Astrocyte (in vitro differentiated cells and primary cell): ENCODE results near the gene UNC5A. TPM values are rescaled to one million over a fixed set of nuclear protein-coding genes. Genes with fewer than 3 reads are reported as not detected.

Experiments used
- DNase-seq: peaks from one replicate; pipeline ENCODE4 v3.0.0-alpha.2; 2010; ENCODE audit warnings: low read depth
- FAIRE-seq: peaks from 2 replicates; lab custom pipeline; 2011; peaks lifted over from hg19 to GRCh38; lab: Jason Lieb, UNC
- H2AFZ ChIP-seq: 2 replicates; pipeline ENCODE4 v1.6.0; 2012; ENCODE audit warnings: low read depth, low read length, inconsistent platforms
- H3K27ac ChIP-seq: 2 replicates; pipeline ENCODE4 v1.5.1; 2011; ENCODE audit warnings: low read depth, low read length, inconsistent platforms
- H3K27me3 ChIP-seq: 2 replicates; pipeline ENCODE4 v1.6.0; 2011; ENCODE audit warnings: low read length, inconsistent platforms; ENCODE audit not compliant: insufficient read depth
- H3K36me3 ChIP-seq: 2 replicates; pipeline ENCODE4 v1.5.1; 2011; ENCODE audit warnings: low read length, inconsistent platforms; ENCODE audit not compliant: insufficient read depth
- H3K4me1 ChIP-seq: 2 replicates; pipeline ENCODE4 v1.5.1; 2011; ENCODE audit warnings: low read length, inconsistent platforms; ENCODE audit not compliant: insufficient read depth
- H3K4me2 ChIP-seq: 2 replicates; pipeline ENCODE4 v1.6.0; 2012; ENCODE audit warnings: low read length, inconsistent platforms
- H3K4me3 ChIP-seq: 2 replicates; pipeline ENCODE4 v1.5.1; 2011; ENCODE audit warnings: low read depth, mild to moderate bottlenecking, low read length, inconsistent platforms; ENCODE audit not compliant: insufficient read depth
- H3K79me2 ChIP-seq: 2 replicates; pipeline ENCODE4 v1.6.0; 2012; ENCODE audit warnings: mild to moderate bottlenecking, low read length, inconsistent platforms; ENCODE audit not compliant: insufficient read depth
- H3K9ac ChIP-seq: 2 replicates; pipeline ENCODE4 v1.6.0; 2012; ENCODE audit warnings: mild to moderate bottlenecking, low read length, inconsistent platforms
- H3K9me3 ChIP-seq: 2 replicates; pipeline ENCODE4 v1.5.1; 2012; ENCODE audit warnings: low read depth, mild to moderate bottlenecking, low read length, inconsistent platforms; ENCODE audit not compliant: insufficient read depth
- H4K20me1 ChIP-seq: 2 replicates; pipeline ENCODE4 v1.6.0; 2012; ENCODE audit warnings: low read length, inconsistent platforms; ENCODE audit not compliant: insufficient read depth
- H3K27ac Mint-ChIP-seq: one replicate; pipeline ENCODE4 v1.8.0; 2021; ENCODE audit warnings: mild to moderate bottlenecking, mixed read lengths; ENCODE audit not compliant: unreplicated experiment
- H3K27me3 Mint-ChIP-seq: one replicate; pipeline ENCODE4 v1.8.0; 2021; ENCODE audit warnings: low read depth, mixed read lengths; ENCODE audit not compliant: unreplicated experiment
- H3K36me3 Mint-ChIP-seq: one replicate; pipeline ENCODE4 v1.8.0; 2021; ENCODE audit warnings: low read depth, mixed read lengths; ENCODE audit not compliant: unreplicated experiment
- H3K4me1 Mint-ChIP-seq: one replicate; pipeline ENCODE4 v1.8.0; 2021; ENCODE audit warnings: low read depth, mixed read lengths; ENCODE audit not compliant: unreplicated experiment
- H3K4me3 Mint-ChIP-seq: one replicate; pipeline ENCODE4 v1.8.0; 2021; ENCODE audit warnings: mild to moderate bottlenecking, moderate library complexity, mixed read lengths; ENCODE audit not compliant: unreplicated experiment
- H3K9me3 Mint-ChIP-seq: one replicate; pipeline ENCODE4 v1.8.0; 2021; ENCODE audit warnings: mild to moderate bottlenecking, mixed read lengths; ENCODE audit not compliant: unreplicated experiment
- EZH2 ChIP-seq: IDR thresholded peaks from 2 replicates; pipeline ENCODE4 v1.6.1; 2012; ENCODE audit warnings: mild to moderate bottlenecking, low read length, inconsistent platforms; ENCODE audit not compliant: insufficient read depth
- total RNA-seq: library from RNA; stranded (reverse); gene quantifications from 2 replicates; pipeline ENCODE4 v1.2.1, GENCODE V29; 2021
- TF ChIP-seq, protein P1 (sequence below): IDR thresholded peaks from 2 replicates; pipeline ENCODE4 v1.5.1; 2011; ENCODE audit warnings: low read depth, mild to moderate bottlenecking, inconsistent platforms, low read length, moderate library complexity; ENCODE audit not compliant: insufficient read depth

The UNC5A gene
- total RNA-seq, 1 donor from 2014 or later, result 0.70 TPM

DNA sequence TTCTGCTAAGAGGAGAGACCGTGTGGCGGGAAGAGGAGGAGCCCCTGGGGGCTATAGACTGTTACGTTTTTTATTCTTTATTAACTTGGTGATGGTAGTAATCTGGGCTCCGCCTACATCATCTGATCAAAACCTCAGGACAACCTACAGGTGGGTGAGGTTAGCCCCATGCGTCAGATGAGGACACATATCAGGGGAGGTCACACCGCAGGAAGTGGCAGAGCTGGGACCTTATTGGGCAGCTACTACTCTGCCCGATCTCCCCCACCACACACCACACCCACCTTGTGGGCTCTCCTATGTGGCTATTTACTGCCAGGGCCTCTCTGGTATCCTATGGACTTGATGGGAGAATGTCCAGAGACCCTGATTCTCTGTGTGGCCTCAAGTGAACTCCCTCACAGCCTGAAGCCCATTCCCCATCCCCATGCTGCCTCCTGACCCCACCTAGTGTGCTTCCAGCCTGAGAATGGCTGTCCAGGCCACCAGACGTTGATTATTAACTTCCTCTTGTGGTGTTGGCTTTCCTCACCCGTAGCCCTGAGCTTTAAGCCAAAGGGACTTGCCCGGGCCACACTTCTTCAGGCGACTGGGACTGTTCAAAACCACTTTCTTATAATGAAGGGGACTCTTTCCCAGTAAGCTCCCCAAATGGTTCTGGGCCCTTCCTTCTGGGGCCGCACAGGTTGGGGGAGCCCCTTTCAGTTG lies 8.2 kb downstream of the UNC5A start:
- no peaks in the 10 kb centered on the region for H3K9me3 Mint-ChIP-seq
- peaks cover 65% of the 10 kb centered on the region for H3K27me3 Mint-ChIP-seq
- H3K9me3 ChIP-seq, result no peaks in the 10 kb centered on the region
- no peaks in the 10 kb centered on the region for H3K4me1 ChIP-seq
- no peak overlapping the region for H2AFZ ChIP-seq
- H3K9ac ChIP-seq, result no peak overlapping the region
- H3K79me2 ChIP-seq, result no peaks in the 10 kb centered on the region
- FAIRE-seq, result no peak
- no peak overlapping the region for H3K4me3 ChIP-seq
- H4K20me1 ChIP-seq, result no peaks in the 10 kb centered on the region
- H3K4me2 ChIP-seq, result peak overlapping the region; percentile 75
- peak overlapping the region; percentile 77 for H3K4me3 Mint-ChIP-seq
- no peak for DNase-seq
- H3K36me3 ChIP-seq, result no peaks in the 10 kb centered on the region
- peaks cover 43% of the 10 kb centered on the region for H3K27me3 ChIP-seq
- peaks cover 19% of the 10 kb centered on the region for H3K4me1 Mint-ChIP-seq
- no peak overlapping the region for H3K27ac ChIP-seq
- TF ChIP-seq, protein P1, sequence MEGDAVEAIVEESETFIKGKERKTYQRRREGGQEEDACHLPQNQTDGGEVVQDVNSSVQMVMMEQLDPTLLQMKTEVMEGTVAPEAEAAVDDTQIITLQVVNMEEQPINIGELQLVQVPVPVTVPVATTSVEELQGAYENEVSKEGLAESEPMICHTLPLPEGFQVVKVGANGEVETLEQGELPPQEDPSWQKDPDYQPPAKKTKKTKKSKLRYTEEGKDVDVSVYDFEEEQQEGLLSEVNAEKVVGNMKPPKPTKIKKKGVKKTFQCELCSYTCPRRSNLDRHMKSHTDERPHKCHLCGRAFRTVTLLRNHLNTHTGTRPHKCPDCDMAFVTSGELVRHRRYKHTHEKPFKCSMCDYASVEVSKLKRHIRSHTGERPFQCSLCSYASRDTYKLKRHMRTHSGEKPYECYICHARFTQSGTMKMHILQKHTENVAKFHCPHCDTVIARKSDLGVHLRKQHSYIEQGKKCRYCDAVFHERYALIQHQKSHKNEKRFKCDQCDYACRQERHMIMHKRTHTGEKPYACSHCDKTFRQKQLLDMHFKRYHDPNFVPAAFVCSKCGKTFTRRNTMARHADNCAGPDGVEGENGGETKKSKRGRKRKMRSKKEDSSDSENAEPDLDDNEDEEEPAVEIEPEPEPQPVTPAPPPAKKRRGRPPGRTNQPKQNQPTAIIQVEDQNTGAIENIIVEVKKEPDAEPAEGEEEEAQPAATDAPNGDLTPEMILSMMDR, result no peak
- TF ChIP-seq EZH2, result peak; percentile 1
- peaks cover 5% of the 10 kb centered on the region for H3K36me3 Mint-ChIP-seq
- no peak overlapping the region for H3K27ac Mint-ChIP-seq

DNA sequence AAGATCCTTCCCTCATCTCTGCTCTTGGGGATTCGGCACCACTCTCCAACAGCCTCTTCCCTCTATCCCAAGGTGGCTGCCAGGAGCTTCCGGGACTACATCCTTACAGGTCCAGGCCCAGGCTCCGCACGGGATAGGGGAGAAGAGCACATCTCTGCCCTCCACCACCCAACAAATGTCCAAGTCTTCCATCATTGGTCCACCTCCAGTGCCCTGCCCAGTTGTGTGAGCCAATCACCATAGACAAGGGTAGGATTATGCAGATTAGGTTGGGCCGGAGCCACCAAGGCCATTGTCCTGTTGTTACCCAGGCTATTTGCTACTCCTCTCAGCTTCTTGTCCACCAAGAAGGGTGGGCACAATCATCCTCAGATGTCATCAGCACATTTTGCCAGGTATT lies 9.1 kb downstream of the UNC5A start:
- no peaks in the 10 kb centered on the region for H3K9me3 Mint-ChIP-seq
- H3K4me1 ChIP-seq, result no peaks in the 10 kb centered on the region
- no peaks in the 10 kb centered on the region for H3K79me2 ChIP-seq
- peaks cover 5% of the 10 kb centered on the region for H3K36me3 Mint-ChIP-seq
- no peak overlapping the region for H3K9ac ChIP-seq
- H3K4me2 ChIP-seq, result no peak overlapping the region
- H3K27ac ChIP-seq, result no peak overlapping the region
- no peaks in the 10 kb centered on the region for H4K20me1 ChIP-seq
- H3K27me3 ChIP-seq, result peaks cover 43% of the 10 kb centered on the region
- H3K4me3 ChIP-seq, result no peak overlapping the region
- no peak for FAIRE-seq
- H3K4me1 Mint-ChIP-seq, result peaks cover 19% of the 10 kb centered on the region
- no peaks in the 10 kb centered on the region for H3K36me3 ChIP-seq
- peak overlapping the region; percentile 8 for H3K4me3 Mint-ChIP-seq
- no peak overlapping the region for H3K27ac Mint-ChIP-seq
- H3K9me3 ChIP-seq, result no peaks in the 10 kb centered on the region
- no peak overlapping the region for H2AFZ ChIP-seq
- DNase-seq, result no peak
- H3K27me3 Mint-ChIP-seq, result peaks cover 62% of the 10 kb centered on the region
- no peak for TF ChIP-seq EZH2
- TF ChIP-seq, protein P1, result no peak

DNA sequence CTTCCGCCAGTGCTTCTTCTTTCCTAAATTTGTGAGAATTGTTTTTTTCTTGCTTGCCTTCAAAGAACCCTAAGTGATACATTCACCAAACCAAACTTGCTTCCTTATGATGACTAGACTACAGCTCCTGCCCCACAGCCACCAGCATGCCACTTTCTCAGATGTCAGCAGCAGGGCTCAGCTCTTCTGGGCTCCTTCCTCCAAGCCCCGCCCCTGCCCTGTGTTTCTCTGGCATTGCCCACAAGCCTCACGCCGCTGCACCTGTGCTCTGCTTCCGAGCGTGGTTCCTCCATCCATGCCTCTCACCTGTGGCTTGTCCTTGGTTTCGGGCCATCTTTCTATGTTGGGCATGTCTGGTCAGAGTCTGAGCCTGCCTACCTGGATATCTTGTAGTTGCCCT lies 10.6 kb downstream of the UNC5A start:
- Mint-ChIP-seq H3K27me3 (peaks cover 62% of the 10 kb centered on the region), H3K4me1 (peaks cover 19% of the 10 kb centered on the region), H3K36me3 (peaks cover 5% of the 10 kb centered on the region), H3K9me3 (no peaks in the 10 kb centered on the region), H3K4me3 (no peak overlapping the region), H3K27ac (peak overlapping the region; percentile 50)
- Histone ChIP-seq H3K4me1 (no peaks in the 10 kb centered on the region), H3K4me3 (no peak overlapping the region), H2AFZ (no peak overlapping the region), H3K4me2 (no peak overlapping the region), H3K9ac (no peak overlapping the region), H3K9me3 (no peaks in the 10 kb centered on the region), H3K27ac (no peak overlapping the region), H4K20me1 (no peaks in the 10 kb centered on the region), H3K36me3 (no peaks in the 10 kb centered on the region), H3K27me3 (peaks cover 33% of the 10 kb centered on the region), H3K79me2 (no peaks in the 10 kb centered on the region)
- FAIRE-seq (no peak), DNase-seq (no peak)
- TF ChIP-seq, protein P1, result no peak
- no peak for TF ChIP-seq EZH2
